ENCODE measurements around the gene IFITM10. TPM values are rescaled to one million over a fixed set of nuclear protein-coding genes. Genes with fewer than 3 reads are reported as not detected.
"Not testable (repeated sequence)": the region's sequence is repeated elsewhere in the genome, so short reads cannot be mapped to it uniquely, and the experiment has no call there.

IFITM10 gene
- total and polyA plus RNA-seq, 11 donors = 0.12 to 3.6 (median 0.54) TPM

DNA sequence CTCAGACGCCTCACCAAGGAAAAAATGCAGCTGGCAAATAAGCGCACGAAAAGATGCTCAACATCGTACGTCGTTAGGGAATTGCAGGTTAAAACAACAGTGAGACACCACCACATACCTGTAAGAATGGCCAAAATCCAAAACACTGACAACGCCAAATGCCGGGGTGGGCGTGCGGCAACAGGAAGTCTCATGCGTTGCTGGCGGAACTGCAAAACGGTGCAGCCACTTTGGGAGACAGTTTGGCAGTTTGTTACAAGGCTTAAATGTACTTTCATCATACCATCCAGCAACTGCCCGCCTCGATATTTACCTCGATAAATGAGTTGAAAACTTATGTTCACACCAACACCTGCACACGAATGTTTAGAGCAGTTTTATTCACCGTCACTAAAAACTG is 20.9 kb upstream of the IFITM10 start:
- Histone ChIP-seq H3K27ac (peak overlapping the region in 1 of 12 donors; percentile 78), H3K4me1 (peaks cover 0 to 26% (median 0%) of the 10 kb centered on the region in 12 donors), H3K4me3 (peak overlapping the region in 1 of 12 donors; percentile 15), H3K9me3 (peaks cover 0 to under 1% (median 0%) of the 10 kb centered on the region in 12 donors), H3K36me3 (no peaks in the 10 kb centered on the region), H3K27me3 (no peaks in the 10 kb centered on the region)
- ATAC-seq = no peak
- 79 to 84% (median 83%) methylated on average over 18 of the region's 18 CpGs for WGBS, 4 donors
- no peak for DNase-seq
- intact Hi-C loops (cut with DNase I) = loop anchor here in 1 of 10 donors (10.0 kb wide), 1 partner anchor 54 kb away; no protein-coding TSS in a partner anchor
- TF ChIP-seq, protein P1, sequence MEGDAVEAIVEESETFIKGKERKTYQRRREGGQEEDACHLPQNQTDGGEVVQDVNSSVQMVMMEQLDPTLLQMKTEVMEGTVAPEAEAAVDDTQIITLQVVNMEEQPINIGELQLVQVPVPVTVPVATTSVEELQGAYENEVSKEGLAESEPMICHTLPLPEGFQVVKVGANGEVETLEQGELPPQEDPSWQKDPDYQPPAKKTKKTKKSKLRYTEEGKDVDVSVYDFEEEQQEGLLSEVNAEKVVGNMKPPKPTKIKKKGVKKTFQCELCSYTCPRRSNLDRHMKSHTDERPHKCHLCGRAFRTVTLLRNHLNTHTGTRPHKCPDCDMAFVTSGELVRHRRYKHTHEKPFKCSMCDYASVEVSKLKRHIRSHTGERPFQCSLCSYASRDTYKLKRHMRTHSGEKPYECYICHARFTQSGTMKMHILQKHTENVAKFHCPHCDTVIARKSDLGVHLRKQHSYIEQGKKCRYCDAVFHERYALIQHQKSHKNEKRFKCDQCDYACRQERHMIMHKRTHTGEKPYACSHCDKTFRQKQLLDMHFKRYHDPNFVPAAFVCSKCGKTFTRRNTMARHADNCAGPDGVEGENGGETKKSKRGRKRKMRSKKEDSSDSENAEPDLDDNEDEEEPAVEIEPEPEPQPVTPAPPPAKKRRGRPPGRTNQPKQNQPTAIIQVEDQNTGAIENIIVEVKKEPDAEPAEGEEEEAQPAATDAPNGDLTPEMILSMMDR (IDR thresholded peaks at IDR 0.05) = no peak
- no peak for TF ChIP-seq POLR2A (IDR thresholded peaks at IDR 0.05)

DNA sequence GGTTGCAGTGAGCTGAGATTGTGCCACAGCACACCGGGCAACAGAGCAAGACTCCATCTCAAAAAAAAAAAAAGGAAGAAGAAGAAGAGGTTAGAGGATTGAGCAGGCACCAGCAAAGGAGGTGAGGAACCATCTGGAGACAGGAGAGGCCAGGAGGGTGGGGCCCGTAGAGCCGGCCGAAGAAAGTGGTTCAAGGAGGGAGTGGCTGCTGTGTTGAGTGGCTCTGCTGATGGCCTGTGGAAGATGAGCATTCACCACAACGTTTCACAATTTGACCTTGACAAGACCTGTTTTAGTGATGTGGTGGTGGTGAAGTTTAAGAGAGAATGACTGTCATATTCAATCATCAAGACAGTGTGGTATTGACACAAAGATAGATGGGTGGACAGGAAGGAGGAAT is 20.1 kb upstream of the IFITM10 start:
- DNase-seq (peak in 1 of 5 donors; percentile 16), ATAC-seq (peak in 2 of 4 donors; percentile 24 to 28)
- 69 to 80% (median 73%) methylated on average over 5 of the region's 5 CpGs for WGBS, 4 donors
- no peaks in the 10 kb centered on the region for H3K27me3 ChIP-seq
- H3K9me3 ChIP-seq = no peaks in the 10 kb centered on the region
- peaks cover 0 to 26% (median 0%) of the 10 kb centered on the region in 12 donors for H3K4me1 ChIP-seq
- no peak for TF ChIP-seq POLR2A (IDR thresholded peaks at IDR 0.05)
- TF ChIP-seq, protein P1 (IDR thresholded peaks at IDR 0.05) = no peak
- no peaks in the 10 kb centered on the region for H3K36me3 ChIP-seq
- intact Hi-C loops (cut with DNase I) = loop anchor here in 1 of 10 donors (10.0 kb wide), 1 partner anchor 54 kb away; no protein-coding TSS in a partner anchor
- H3K4me3 ChIP-seq = no peak overlapping the region
- peak overlapping the region in 1 of 12 donors; percentile 78 for H3K27ac ChIP-seq

DNA sequence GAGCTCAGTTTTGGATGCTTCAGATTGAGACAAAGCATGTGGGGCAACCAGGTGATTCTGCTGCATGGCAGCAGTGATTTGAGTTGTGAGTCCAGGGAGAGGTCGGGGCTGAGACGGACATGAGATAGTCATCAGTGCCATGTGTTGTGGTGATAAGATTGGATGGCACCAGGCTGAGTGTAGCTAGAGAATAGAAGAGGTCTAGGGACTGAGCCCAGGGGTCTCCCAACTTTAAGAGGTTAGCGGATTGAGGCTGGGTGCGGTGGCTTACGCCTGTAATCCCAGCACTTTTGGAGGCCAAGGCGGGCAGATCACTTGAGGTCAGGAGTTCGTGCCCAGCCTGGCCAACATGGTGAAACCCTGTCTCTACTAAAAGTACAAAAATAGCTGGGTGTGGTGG is 19.7 kb upstream of the IFITM10 start:
- TF ChIP-seq, protein P1 (IDR thresholded peaks at IDR 0.05) = no peak
- no peak for TF ChIP-seq POLR2A (IDR thresholded peaks at IDR 0.05)
- H3K9me3 ChIP-seq = no peaks in the 10 kb centered on the region
- WGBS, 4 donors = 85 to 92% (median 88%) methylated on average over 7 of the region's 7 CpGs
- DNase-seq (peak in 1 of 5 donors; percentile 12), ATAC-seq (no peak)
- no peaks in the 10 kb centered on the region for H3K36me3 ChIP-seq
- H3K27ac ChIP-seq = no peak overlapping the region
- peaks cover 0 to 26% (median 0%) of the 10 kb centered on the region in 12 donors for H3K4me1 ChIP-seq
- intact Hi-C loops (cut with DNase I) = loop anchor here in 1 of 10 donors (10.0 kb wide), 1 partner anchor 55 kb away; no protein-coding TSS in a partner anchor
- H3K4me3 ChIP-seq = no peak overlapping the region
- H3K27me3 ChIP-seq = no peaks in the 10 kb centered on the region

DNA sequence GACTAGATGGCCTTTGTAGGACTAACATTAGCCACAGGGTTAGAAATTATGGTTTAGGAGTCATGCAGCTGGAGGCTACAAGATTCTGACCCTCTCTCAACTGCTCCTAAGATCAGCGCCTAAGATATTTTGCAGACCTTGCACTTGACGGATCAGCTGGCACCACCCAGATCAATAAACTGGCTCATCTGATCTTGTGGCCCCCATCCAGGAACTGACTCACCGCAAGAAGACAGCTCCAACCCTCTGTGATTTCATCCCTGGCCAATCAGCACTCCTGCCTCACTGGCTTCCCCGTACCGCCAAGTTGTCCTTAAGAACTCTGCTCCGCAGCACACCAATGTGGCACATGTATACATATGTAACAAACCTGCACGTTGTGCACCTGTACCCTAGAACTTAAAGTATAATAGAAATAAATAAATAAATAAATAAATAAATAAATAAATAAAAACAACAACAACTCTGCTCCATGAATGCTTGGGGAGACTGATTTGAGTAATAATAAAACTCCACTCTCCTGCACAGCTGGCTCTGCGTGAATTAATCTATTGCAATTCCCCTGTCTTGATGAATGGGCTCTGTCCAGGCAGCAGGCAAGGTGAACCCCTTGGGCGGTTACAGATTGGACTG is 19.0 kb upstream of the IFITM10 start:
- 88 to 92% (median 90%) methylated on average over 9 of the region's 9 CpGs for WGBS, 4 donors
- H3K36me3 ChIP-seq; H3K9me3 ChIP-seq; H3K27me3 ChIP-seq; H3K4me3 ChIP-seq; intact Hi-C loops (cut with DNase I); DNase-seq; ATAC-seq; H3K27ac ChIP-seq: not testable (repeated sequence)
- H3K4me1 ChIP-seq = peaks cover 0 to 28% (median 2%) of the 10 kb centered on the region in 12 donors

All from heart left ventricle (tissue), 16 donors.